Lower lobe of right lung (tissue), 2 donors: Measurements from ENCODE around the gene ABCA4. TPM values are rescaled to one million over a fixed set of nuclear protein-coding genes. Genes with fewer than 3 reads are reported as not detected.

Experiments
- ATAC-seq, 2 donors: fragments of 200-7000 bp; cut with Tn5 transposase; one replicate each; pipeline ENCODE4 v1.9.1; 2020 to 2022; ENCODE audit warnings: mild to moderate bottlenecking in 2 of 2, moderate library complexity in 2 of 2
- DNase-seq: peaks from one replicate; pipeline ENCODE4 v3.0.0-alpha.2; 2020
- H3K27ac ChIP-seq: fragments of 200-600 bp; one replicate; pipeline ENCODE4 v1.8.0; 2022
- H3K27me3 ChIP-seq: fragments of 200-600 bp; one replicate; pipeline ENCODE4 v1.8.0; 2022; ENCODE audit warnings: low read depth
- H3K36me3 ChIP-seq: fragments of 200-600 bp; one replicate; pipeline ENCODE4 v1.8.0; 2022; ENCODE audit warnings: mild to moderate bottlenecking
- H3K4me1 ChIP-seq: fragments of 200-600 bp; one replicate; pipeline ENCODE4 v1.8.0; 2022
- H3K4me3 ChIP-seq: fragments of 200-600 bp; one replicate; pipeline ENCODE4 v1.8.0; 2022; ENCODE audit warnings: mild to moderate bottlenecking
- H3K9me3 ChIP-seq: fragments of 200-600 bp; one replicate; pipeline ENCODE4 v1.8.0; 2022
- intact Hi-C: fragments of 100-400 bp; cut with DNase I; formaldehyde crosslinking; loops from one replicate; pipeline ENCODE4 v1.11.0; 2022
- total RNA-seq: library from RNA; stranded (reverse); fragmentation: NEBNext Ultra II Directional; extraction: Animal tissue kit (Norgen Biotek cat#: 25700); gene quantifications from one replicate; pipeline ENCODE4 v1.2.1, GENCODE V29; 2021
- TF ChIP-seq, protein P1 (sequence below): fragments of 200-600 bp; IDR thresholded peaks from one replicate; pipeline ENCODE4 v1.8.0; 2022; ENCODE audit warnings: antibody characterized with exemption, mild to moderate bottlenecking
- donor health status: DM: no; HTN: yes; CAD: no; lungs with severe emphysema.

The ABCA4 gene
- total RNA-seq, 1 donor from 2014 or later, result 1.9 TPM

GRCh38 chr1:94047949-94048348, 73.0 kb downstream of the ABCA4 start:
- Histone ChIP-seq H3K4me1 (peaks cover 67% of the 10 kb centered on the region), H3K9me3 (no peaks in the 10 kb centered on the region), H3K27me3 (no peaks in the 10 kb centered on the region), H3K27ac (peak overlapping the region; percentile 76), H3K4me3 (no peak overlapping the region), H3K36me3 (no peaks in the 10 kb centered on the region)
- no peak for DNase-seq
- TF ChIP-seq, protein P1, sequence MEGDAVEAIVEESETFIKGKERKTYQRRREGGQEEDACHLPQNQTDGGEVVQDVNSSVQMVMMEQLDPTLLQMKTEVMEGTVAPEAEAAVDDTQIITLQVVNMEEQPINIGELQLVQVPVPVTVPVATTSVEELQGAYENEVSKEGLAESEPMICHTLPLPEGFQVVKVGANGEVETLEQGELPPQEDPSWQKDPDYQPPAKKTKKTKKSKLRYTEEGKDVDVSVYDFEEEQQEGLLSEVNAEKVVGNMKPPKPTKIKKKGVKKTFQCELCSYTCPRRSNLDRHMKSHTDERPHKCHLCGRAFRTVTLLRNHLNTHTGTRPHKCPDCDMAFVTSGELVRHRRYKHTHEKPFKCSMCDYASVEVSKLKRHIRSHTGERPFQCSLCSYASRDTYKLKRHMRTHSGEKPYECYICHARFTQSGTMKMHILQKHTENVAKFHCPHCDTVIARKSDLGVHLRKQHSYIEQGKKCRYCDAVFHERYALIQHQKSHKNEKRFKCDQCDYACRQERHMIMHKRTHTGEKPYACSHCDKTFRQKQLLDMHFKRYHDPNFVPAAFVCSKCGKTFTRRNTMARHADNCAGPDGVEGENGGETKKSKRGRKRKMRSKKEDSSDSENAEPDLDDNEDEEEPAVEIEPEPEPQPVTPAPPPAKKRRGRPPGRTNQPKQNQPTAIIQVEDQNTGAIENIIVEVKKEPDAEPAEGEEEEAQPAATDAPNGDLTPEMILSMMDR, result no peak
- intact Hi-C loops, result no loop called here
- ATAC-seq, result no peak

DNA sequence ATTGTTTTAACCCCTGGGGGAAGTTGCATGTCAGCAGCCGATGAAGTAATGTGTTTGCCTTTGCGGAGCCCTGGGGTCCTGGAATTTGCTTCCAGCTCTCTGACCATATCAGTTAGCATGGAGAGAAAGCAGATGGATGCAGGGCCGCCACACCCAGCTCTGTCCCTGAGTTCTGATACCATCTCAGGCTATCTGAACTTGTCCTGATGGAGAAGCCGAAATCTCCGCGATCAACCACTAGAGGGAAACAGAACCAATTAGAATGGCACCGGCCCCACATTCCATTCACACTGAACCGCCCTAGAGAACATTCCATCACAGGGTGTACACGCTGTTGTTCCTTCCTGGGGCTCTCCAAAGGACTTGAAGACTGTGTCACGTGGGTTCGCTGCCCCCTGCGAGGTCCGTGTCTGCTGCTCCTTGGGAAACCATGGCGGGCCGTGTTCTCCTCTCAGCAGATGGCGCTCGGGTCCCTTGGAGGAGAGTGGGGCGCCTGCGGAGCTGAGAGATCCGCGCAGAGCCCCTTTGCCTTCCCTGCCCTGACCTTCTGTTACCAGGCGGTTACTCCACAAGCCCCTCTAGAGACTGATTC, 75.4 kb downstream of the ABCA4 start:
- DNase-seq (peak; percentile 94), ATAC-seq (peak; percentile 97 to 98)
- Histone ChIP-seq H3K36me3 (no peaks in the 10 kb centered on the region), H3K9me3 (no peaks in the 10 kb centered on the region), H3K4me1 (peaks cover 62% of the 10 kb centered on the region), H3K27ac (peak overlapping the region; percentile 82), H3K4me3 (no peak overlapping the region), H3K27me3 (no peaks in the 10 kb centered on the region)
- TF ChIP-seq, protein P1, result peak; percentile 71
- intact Hi-C loops, result no loop called here

DNA sequence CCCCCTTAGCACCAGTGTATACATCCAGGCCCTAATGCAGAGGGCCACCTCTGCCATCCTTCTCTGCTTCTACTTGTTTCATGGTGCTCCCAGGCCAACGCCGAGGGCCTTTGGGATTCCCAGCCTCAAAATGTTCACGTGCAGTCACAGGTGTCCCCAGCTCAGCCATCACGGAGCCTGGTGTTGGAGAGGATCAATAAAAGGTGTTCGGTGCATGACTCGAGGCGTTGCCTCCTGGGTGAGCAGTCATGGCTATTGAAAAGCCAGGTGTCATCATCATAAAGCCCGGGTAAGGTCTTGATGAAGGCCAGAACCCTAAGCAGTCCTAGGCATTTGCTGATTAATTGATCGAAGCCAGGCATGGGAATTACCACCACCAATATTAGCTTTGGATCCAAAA, 76.1 kb downstream of the ABCA4 start:
- DNase-seq (no peak), ATAC-seq (no peak)
- TF ChIP-seq, protein P1, result no peak
- Histone ChIP-seq H3K36me3 (no peaks in the 10 kb centered on the region), H3K9me3 (no peaks in the 10 kb centered on the region), H3K4me1 (peaks cover 58% of the 10 kb centered on the region), H3K27me3 (no peaks in the 10 kb centered on the region), H3K27ac (peak overlapping the region; percentile 82), H3K4me3 (no peak overlapping the region)
- intact Hi-C loops, result loop anchor here (5.0 kb wide), 1 partner anchor 292 kb away; no protein-coding TSS in a partner anchor

- peak; percentile 76 for DNase-seq
- Histone ChIP-seq H3K4me3 (no peak overlapping the region), H3K27me3 (no peaks in the 10 kb centered on the region), H3K9me3 (no peaks in the 10 kb centered on the region), H3K4me1 (peaks cover 58% of the 10 kb centered on the region), H3K36me3 (no peaks in the 10 kb centered on the region), H3K27ac (peak overlapping the region; percentile 82)
- intact Hi-C loops, result loop anchor here (5.0 kb wide), 1 partner anchor 293 kb away; no protein-coding TSS in a partner anchor
- ATAC-seq, result peak; percentile 47 to 61
- TF ChIP-seq, protein P1, result no peak
Observed at GRCh38 chr1:94044290-94044790, 76.6 kb downstream of the ABCA4 start.

- H3K4me3 ChIP-seq, result no peak overlapping the region
Observed at GRCh38 chr1:94043738-94044289, 77.1 kb downstream of the ABCA4 start.

More at GRCh38 chr1:94043738-94044289, 77.1 kb downstream of the ABCA4 start:
- H3K9me3 ChIP-seq, result no peaks in the 10 kb centered on the region
- ATAC-seq (no peak), DNase-seq (no peak)
- TF ChIP-seq, protein P1, result no peak
- peak overlapping the region; percentile 82 for H3K27ac ChIP-seq
- peaks cover 58% of the 10 kb centered on the region for H3K4me1 ChIP-seq
- no peaks in the 10 kb centered on the region for H3K36me3 ChIP-seq
- H3K27me3 ChIP-seq, result no peaks in the 10 kb centered on the region
- intact Hi-C loops, result loop anchor here (5.0 kb wide), 1 partner anchor 293 kb away; no protein-coding TSS in a partner anchor
